Hepatocyte (in vitro differentiated cells): ENCODE results near the gene PCDHB14. TPM values are rescaled to one million over a fixed set of nuclear protein-coding genes. Genes with fewer than 3 reads are reported as not detected.
"Not testable (repeated sequence)": the region's sequence is repeated elsewhere in the genome, so short reads cannot be mapped to it uniquely, and the experiment has no call there.

Source experiments
- DNase-seq: peaks from one replicate; pipeline ENCODE4 v3.0.0-alpha.2; 2016; ENCODE audit warnings: low spot score
- H2AFZ ChIP-seq: fragments of 200-600 bp; sonication (generic); 2 replicates; pipeline ENCODE4 v1.6.0; 2016; ENCODE audit warnings: antibody characterized with exemption, mild to moderate bottlenecking
- H3K27ac ChIP-seq: fragments of 200-600 bp; sonication (generic); 2 replicates; pipeline ENCODE4 v1.5.1; 2016; ENCODE audit warnings: mild to moderate bottlenecking
- H3K27me3 ChIP-seq: fragments of 200-600 bp; sonication (generic); 2 replicates; pipeline ENCODE4 v1.6.1; 2016
- H3K36me3 ChIP-seq: fragments of 200-600 bp; sonication (generic); replicated peaks from 2 replicates; pipeline ENCODE4 v1.5.1; 2016; ENCODE audit warnings: low read depth; ENCODE audit not compliant: insufficient read depth
- H3K4me1 ChIP-seq: fragments of 200-600 bp; sonication (generic); 2 replicates; pipeline ENCODE4 v1.5.1; 2016; ENCODE audit warnings: mild to moderate bottlenecking, moderate library complexity; ENCODE audit not compliant: insufficient read depth
- H3K4me2 ChIP-seq: fragments of 200-600 bp; sonication (generic); 2 replicates; pipeline ENCODE4 v1.6.0; 2016
- H3K4me3 ChIP-seq: fragments of 200-600 bp; sonication (generic); 2 replicates; pipeline ENCODE4 v1.5.1; 2016; ENCODE audit warnings: mild to moderate bottlenecking
- H3K79me2 ChIP-seq: fragments of 200-600 bp; sonication (generic); 2 replicates; pipeline ENCODE4 v1.6.0; 2017; ENCODE audit warnings: mild to moderate bottlenecking
- H3K9me2 ChIP-seq: fragments of 200-600 bp; sonication (generic); replicated peaks from 2 replicates; pipeline ENCODE4 v1.6.0; 2017; ENCODE audit warnings: mild to moderate bottlenecking; ENCODE audit not compliant: insufficient read depth
- H3K9me3 ChIP-seq: fragments of 200-600 bp; sonication (generic); 2 replicates; pipeline ENCODE4 v1.5.1; 2016; ENCODE audit warnings: low read depth, mild to moderate bottlenecking
- H4K20me1 ChIP-seq: fragments of 200-600 bp; sonication (generic); 2 replicates; pipeline ENCODE4 v1.6.0; 2016; ENCODE audit warnings: mild to moderate bottlenecking; ENCODE audit not compliant: insufficient read depth, poor library complexity, severe bottlenecking
- EZH2 ChIP-seq: fragments of 200-600 bp; sonication (generic); IDR thresholded peaks from 2 replicates; pipeline ENCODE4 v1.6.1; 2016; ENCODE audit warnings: antibody characterized with exemption, mild to moderate bottlenecking, borderline replicate concordance
- EZH2phosphoT487 ChIP-seq: fragments of 200-600 bp; sonication (generic); IDR thresholded peaks from one replicate; pipeline ENCODE4 v1.6.1; 2018; ENCODE audit warnings: antibody characterized with exemption, mild to moderate bottlenecking, low read depth, moderate library complexity; ENCODE audit not compliant: unreplicated experiment, severe bottlenecking
- WGBS: methylation state at CpG from one replicate; pipeline ENCODE4 v1.1.6; 2016; ENCODE audit warnings: low lambda C conversion rate; ENCODE audit errors: missing lambda C conversion rate; 5-methylcytosine and 5-hydroxymethylcytosine counted together
- polyA plus RNA-seq: library from polyadenylated mRNA; unstranded; fragments of >200 nt; fragmentation: Nextera tagmentation; extraction: Ambion mirVana; gene quantifications from 2 replicates; pipeline ENCODE4 v1.2.1, GENCODE V29; 2016
- total RNA-seq: library from RNA; depleted of rRNA; stranded (reverse); fragments of >200 nt; gene quantifications from 2 replicates; pipeline ENCODE4 v1.2.3, GENCODE V29; 2014
- TF ChIP-seq, protein P1 (sequence below): fragments of 200-600 bp; sonication (generic); IDR thresholded peaks from 2 replicates; pipeline ENCODE4 v1.5.1; 2016; ENCODE audit warnings: antibody characterized with exemption, mild to moderate bottlenecking; ENCODE audit not compliant: poor library complexity

Gene PCDHB14
- total and polyA plus RNA-seq, 2 experiments from 2014 or later: 3.0 to 4.3 TPM

DNA sequence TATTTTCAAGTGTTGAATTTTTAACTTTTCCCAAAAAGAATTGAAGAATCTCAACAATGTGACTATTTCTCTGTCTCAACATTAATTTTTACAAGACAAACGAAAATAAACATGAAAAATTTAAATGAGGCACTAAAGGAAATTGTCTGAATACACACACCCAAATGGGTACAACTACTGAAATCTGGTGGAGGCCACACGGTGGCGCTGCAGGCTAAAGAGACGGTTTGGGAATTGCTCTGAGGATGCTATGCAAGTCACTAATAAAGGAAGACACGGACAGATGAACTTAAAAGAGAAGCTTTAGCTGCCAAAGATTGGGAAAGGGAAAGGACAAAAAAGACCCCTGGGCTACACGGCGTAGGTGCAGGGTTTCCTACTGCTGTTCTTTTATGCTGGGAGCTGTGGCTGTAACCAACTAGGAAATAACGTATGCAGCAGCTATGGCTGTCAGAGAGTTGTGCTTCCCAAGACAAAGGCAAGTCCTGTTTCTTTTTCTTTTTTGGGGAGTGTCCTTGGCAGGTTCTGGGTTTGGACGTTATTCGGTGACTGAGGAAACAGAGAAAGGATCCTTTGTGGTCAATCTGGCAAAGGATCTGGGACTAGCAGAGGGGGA is 30.9 kb upstream of the PCDHB14 start, which contains the start of gene PCDHB10:
Gene PCDHB10 (plus strand): TSS at position 244 of the 616 bp plus-strand sequence. CDS start 200 bp downstream, at position 444.
- peak; percentile 28 for DNase-seq
- Histone ChIP-seq H3K4me1 (no peaks in the 10 kb centered on the region), H3K36me3 (no peaks in the 10 kb centered on the region), H2AFZ (no peak within 1 kb of the TSS), H3K9me2 (no peaks in the 10 kb centered on the region), H3K79me2 (no peaks in the 10 kb centered on the region), H3K4me2 (no peak within 1 kb of the TSS), H3K4me3 (no peak within 1 kb of the TSS), H3K9me3 (peaks cover 8% of the 10 kb centered on the region), H4K20me1 (no peaks in the 10 kb centered on the region), H3K27ac (no peak within 1 kb of the TSS), H3K27me3 (no peaks in the 10 kb centered on the region)
- TF ChIP-seq EZH2: no peak
- no peak for TF ChIP-seq EZH2phosphoT487
- TF ChIP-seq, protein P1, sequence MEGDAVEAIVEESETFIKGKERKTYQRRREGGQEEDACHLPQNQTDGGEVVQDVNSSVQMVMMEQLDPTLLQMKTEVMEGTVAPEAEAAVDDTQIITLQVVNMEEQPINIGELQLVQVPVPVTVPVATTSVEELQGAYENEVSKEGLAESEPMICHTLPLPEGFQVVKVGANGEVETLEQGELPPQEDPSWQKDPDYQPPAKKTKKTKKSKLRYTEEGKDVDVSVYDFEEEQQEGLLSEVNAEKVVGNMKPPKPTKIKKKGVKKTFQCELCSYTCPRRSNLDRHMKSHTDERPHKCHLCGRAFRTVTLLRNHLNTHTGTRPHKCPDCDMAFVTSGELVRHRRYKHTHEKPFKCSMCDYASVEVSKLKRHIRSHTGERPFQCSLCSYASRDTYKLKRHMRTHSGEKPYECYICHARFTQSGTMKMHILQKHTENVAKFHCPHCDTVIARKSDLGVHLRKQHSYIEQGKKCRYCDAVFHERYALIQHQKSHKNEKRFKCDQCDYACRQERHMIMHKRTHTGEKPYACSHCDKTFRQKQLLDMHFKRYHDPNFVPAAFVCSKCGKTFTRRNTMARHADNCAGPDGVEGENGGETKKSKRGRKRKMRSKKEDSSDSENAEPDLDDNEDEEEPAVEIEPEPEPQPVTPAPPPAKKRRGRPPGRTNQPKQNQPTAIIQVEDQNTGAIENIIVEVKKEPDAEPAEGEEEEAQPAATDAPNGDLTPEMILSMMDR: peak; percentile 41
- 27% methylated on average over 10 of the region's 10 CpGs for WGBS

DNA sequence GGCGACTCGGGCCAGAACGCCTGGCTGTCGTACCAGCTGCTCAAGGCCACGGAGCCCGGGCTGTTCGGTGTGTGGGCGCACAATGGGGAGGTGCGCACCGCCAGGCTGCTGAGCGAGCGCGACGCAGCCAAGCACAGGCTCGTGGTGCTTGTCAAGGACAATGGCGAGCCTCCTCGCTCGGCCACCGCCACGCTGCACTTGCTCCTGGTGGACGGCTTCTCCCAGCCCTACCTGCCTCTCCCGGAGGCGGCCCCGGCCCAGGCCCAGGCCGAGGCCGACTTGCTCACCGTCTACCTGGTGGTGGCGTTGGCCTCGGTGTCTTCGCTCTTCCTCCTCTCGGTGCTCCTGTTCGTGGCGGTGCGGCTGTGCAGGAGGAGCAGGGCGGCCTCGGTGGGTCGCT is 28.8 kb upstream of the PCDHB14 start:
- not testable (repeated sequence) for H3K36me3 ChIP-seq, H3K9me2 ChIP-seq, DNase-seq, H3K4me3 ChIP-seq, H3K27me3 ChIP-seq, H4K20me1 ChIP-seq, H3K27ac ChIP-seq, H2AFZ ChIP-seq, H3K4me2 ChIP-seq, H3K9me3 ChIP-seq, H3K79me2 ChIP-seq, H3K4me1 ChIP-seq
- WGBS: 100% methylated on average over 4 of the region's 37 CpGs

- H3K79me2 ChIP-seq: no peaks in the 10 kb centered on the region
- H3K4me1 ChIP-seq: no peaks in the 10 kb centered on the region
- no peak overlapping the region for H3K27ac ChIP-seq
- H3K9me2 ChIP-seq: no peaks in the 10 kb centered on the region
- TF ChIP-seq EZH2 (no peak), EZH2phosphoT487 (no peak)
- TF ChIP-seq, protein P1: no peak
- no peaks in the 10 kb centered on the region for H3K36me3 ChIP-seq
- DNase-seq: no peak
- WGBS: 81% methylated on average over 3 of the region's 3 CpGs
- H4K20me1 ChIP-seq: no peaks in the 10 kb centered on the region
- no peak overlapping the region for H3K4me3 ChIP-seq
- H3K9me3 ChIP-seq: peaks cover 8% of the 10 kb centered on the region
- H3K27me3 ChIP-seq: no peaks in the 10 kb centered on the region
- no peak overlapping the region for H2AFZ ChIP-seq
- H3K4me2 ChIP-seq: no peak overlapping the region
Observed at GRCh38 chr5:141196363-141196762, 26.8 kb upstream of the PCDHB14 start.

GRCh38 chr5:141199359-141200235 is 23.5 kb upstream of the PCDHB14 start, which contains the start of gene PCDHB11:
Gene PCDHB11, plus strand, starts transcription at chr5:141199627. Its CDS starts 148 bp downstream, at chr5:141199775.
- no peak for TF ChIP-seq EZH2
- TF ChIP-seq, protein P1: peak; percentile 16
- Histone ChIP-seq H2AFZ (no peak within 1 kb of the TSS), H4K20me1 (no peaks in the 10 kb centered on the region), H3K4me3 (no peak within 1 kb of the TSS), H3K27me3 (no peaks in the 10 kb centered on the region), H3K4me1 (no peaks in the 10 kb centered on the region), H3K9me3 (peaks cover 11% of the 10 kb centered on the region), H3K27ac (no peak within 1 kb of the TSS), H3K79me2 (no peaks in the 10 kb centered on the region), H3K36me3 (no peaks in the 10 kb centered on the region), H3K9me2 (no peaks in the 10 kb centered on the region), H3K4me2 (no peak within 1 kb of the TSS)
- WGBS: 68% methylated on average over 21 of the region's 21 CpGs
- no peak for DNase-seq

- H3K4me3 ChIP-seq, H3K27me3 ChIP-seq, DNase-seq, H3K9me3 ChIP-seq, H2AFZ ChIP-seq, H3K79me2 ChIP-seq, H3K4me1 ChIP-seq, H4K20me1 ChIP-seq, H3K9me2 ChIP-seq, H3K27ac ChIP-seq, H3K36me3 ChIP-seq, H3K4me2 ChIP-seq: not testable (repeated sequence)
- 52% methylated on average over 23 of the region's 38 CpGs for WGBS
Observed at GRCh38 chr5:141201126-141201525, 22.0 kb upstream of the PCDHB14 start.

- not testable (repeated sequence) for H3K9me3 ChIP-seq
Observed at GRCh38 chr5:141201646-141202045, 21.5 kb upstream of the PCDHB14 start.

More at GRCh38 chr5:141201646-141202045, 21.5 kb upstream of the PCDHB14 start:
- not testable (repeated sequence) for H3K27ac ChIP-seq, H3K27me3 ChIP-seq, H4K20me1 ChIP-seq, H3K4me1 ChIP-seq, H3K4me2 ChIP-seq, H3K36me3 ChIP-seq, H3K4me3 ChIP-seq, DNase-seq, H3K9me2 ChIP-seq, H3K79me2 ChIP-seq, H2AFZ ChIP-seq
- WGBS: 72% methylated on average over 28 of the region's 35 CpGs
